Heart left ventricle (tissue), 13 donors: ENCODE results near the gene SOX9.

Experiments used
- CTCF ChIP-seq, 12 donors: fragments of 200-600 bp; sonication (generic) in 4 of 12; IDR thresholded peaks; one replicate each; pipeline versions ENCODE4 v1.5.0 to v1.8.0; 2018 to 2022; ENCODE audit warnings: antibody characterized with exemption in 12 of 12, mild to moderate bottlenecking in 5 of 12
- POLR2A ChIP-seq, 2 donors: fragments of 450-650 bp; IDR thresholded peaks; one replicate each; pipeline ENCODE4 v1.6.1; 2017; ENCODE audit warnings: antibody characterized with exemption in 2 of 2, mild to moderate bottlenecking in 2 of 2, moderate library complexity in 2 of 2
- donor health status: ischemic (EF 13 %, LVEDD 7.1; RV severe dilation, severe dysfunction).
- donor health status: DM: no; HTN: yes; CAD: no.
- donor health status: DM: no; HTN: no; CAD: no.
- donor health status: ischemic (EF 25% LVEDD 6.9; RV normal size, moderate dysfunction).
- donor health status: ischemic (EF 25% LVEDD 5.7; RV mildly dilated, moderate dysfunction).
- donor health status: ischemic (EF 35%, LVEDD 5.7; RV mildly dilated, moderate dysfunction).
- donor health status: nonischemic (EF 11% LVEDD 7.7; RV severe dilation, severe dysfunction).
- donor health status: DM: yes; HTN: yes; CAD: no.
- donor health status: PGD.
- donor health status: ischemic (EF 29% LVEDD 5.4; RV normal size, mild dysfunction).
- donor health status: nonischemic (EF 23%, LVEDD 6.1; RV moderate dilation, normal function).

- TF ChIP-seq CTCF (IDR thresholded peaks at IDR 0.05) = no peak
- TF ChIP-seq POLR2A (IDR thresholded peaks at IDR 0.05) = no peak
Measured at GRCh38 chr17:72152387-72152929, 31.6 kb downstream of the SOX9 start.
